Vagina (tissue), 2 donors: ENCODE measurements around the gene ZBTB32. TPM values are rescaled to one million over a fixed set of nuclear protein-coding genes. Genes with fewer than 3 reads are reported as not detected.

Experiments
- DNase-seq, 2 donors: peaks; one replicate each; pipeline ENCODE4 v3.0.0-alpha.2; 2017; ENCODE audit errors: extremely low spot score in 2 of 2
- H3K27ac ChIP-seq: fragments of 200-600 bp; sonication (generic); one replicate; pipeline ENCODE4 v1.5.1; 2019
- H3K27me3 ChIP-seq: fragments of 200-600 bp; sonication (generic); one replicate; pipeline ENCODE4 v1.5.1; 2019
- H3K36me3 ChIP-seq, 2 donors: fragments of 200-600 bp; sonication (generic); one replicate each; pipeline ENCODE4 v1.5.1; 2017 to 2019
- H3K4me1 ChIP-seq: fragments of 200-600 bp; sonication (generic); one replicate; pipeline ENCODE4 v1.5.1; 2019
- H3K4me3 ChIP-seq, 2 donors: fragments of 200-600 bp; sonication (generic); 1 replicate in 1 of 2; 2 replicates in 1 of 2; pipeline ENCODE4 v1.5.1; 2016 to 2019
- H3K9me3 ChIP-seq: fragments of 200-600 bp; sonication (generic); one replicate; pipeline ENCODE4 v1.5.1; 2019
- CTCF ChIP-seq, 3 experiments: fragments of 450-650 bp in 2 of 3; fragments of 200-600 bp in 1 of 3; sonication (generic) in 1 of 3; IDR thresholded peaks; one replicate each; pipeline ENCODE4 v1.5.1; 2017 to 2019; ENCODE audit warnings: antibody characterized with exemption in 3 of 3, mild to moderate bottlenecking in 2 of 3, moderate library complexity in 2 of 3
- POLR2A ChIP-seq, 2 donors: fragments of 450-650 bp; IDR thresholded peaks; one replicate each; pipeline ENCODE4 v1.6.1; 2017; ENCODE audit warnings: antibody characterized with exemption in 2 of 2, mild to moderate bottlenecking in 2 of 2, moderate library complexity in 2 of 2
- POLR2AphosphoS5 ChIP-seq, 2 donors: sonication (generic); formaldehyde crosslinking; IDR thresholded peaks; one replicate each; pipeline ENCODE4 v1.9.0; 2017; ENCODE audit warnings: antibody characterized with exemption in 2 of 2, mild to moderate bottlenecking in 2 of 2, low read depth in 1 of 2; ENCODE audit not compliant: insufficient read depth in 1 of 2
- intact Hi-C: fragments of 100-400 bp; cut with DNase I; formaldehyde crosslinking; loops from one replicate; pipeline ENCODE4 v1.15.1; 2023
- total RNA-seq: library from RNA; depleted of rRNA; stranded (reverse); fragments of >200 nt; gene quantifications from one replicate; pipeline ENCODE4 v1.2.3, GENCODE V29; 2016

ZBTB32 gene
- total RNA-seq, 1 donor from 2014 or later = not detected

GRCh38 chr19:35731779-35732405 is 27.5 kb downstream of the ZBTB32 start:
- no peak overlapping the region for H3K27ac ChIP-seq
- H3K9me3 ChIP-seq = no peaks in the 10 kb centered on the region
- H3K4me1 ChIP-seq = no peaks in the 10 kb centered on the region
- intact Hi-C loops = no loop called here
- H3K27me3 ChIP-seq = no peaks in the 10 kb centered on the region
- peaks cover 0 to 74% of the 10 kb centered on the region in 2 donors for H3K36me3 ChIP-seq
- no peak for DNase-seq
- H3K4me3 ChIP-seq = no peak overlapping the region
- no peak for TF ChIP-seq CTCF (IDR thresholded peaks at IDR 0.05)
- no peak for TF ChIP-seq POLR2AphosphoS5 (IDR thresholded peaks at IDR 0.05; ENCODE audit: insufficient read depth in 1 of 2, low read depth in 1 of 2)
- no peak for TF ChIP-seq POLR2A (IDR thresholded peaks at IDR 0.05)

- no peak for DNase-seq
- no peaks in the 10 kb centered on the region for H3K9me3 ChIP-seq
- intact Hi-C loops = no loop called here
- peaks cover 0 to 73% of the 10 kb centered on the region in 2 donors for H3K36me3 ChIP-seq
- no peak overlapping the region for H3K27ac ChIP-seq
- H3K4me3 ChIP-seq = no peak overlapping the region
- H3K4me1 ChIP-seq = no peaks in the 10 kb centered on the region
- H3K27me3 ChIP-seq = no peaks in the 10 kb centered on the region
- TF ChIP-seq CTCF (IDR thresholded peaks at IDR 0.05) (no peak), POLR2A (IDR thresholded peaks at IDR 0.05) (no peak), POLR2AphosphoS5 (IDR thresholded peaks at IDR 0.05; ENCODE audit: insufficient read depth in 1 of 2, low read depth in 1 of 2) (no peak)
Measured at GRCh38 chr19:35732540-35733179, 28.3 kb downstream of the ZBTB32 start.

GRCh38 chr19:35733180-35734125 is 29.1 kb downstream of the ZBTB32 start:
- peaks cover 0 to 73% of the 10 kb centered on the region in 2 donors for H3K36me3 ChIP-seq

GRCh38 chr19:35734273-35734672 is 29.9 kb downstream of the ZBTB32 start:
- DNase-seq = no peak
- Histone ChIP-seq H3K9me3 (no peaks in the 10 kb centered on the region), H3K27ac (no peak overlapping the region), H3K27me3 (no peaks in the 10 kb centered on the region), H3K4me1 (no peaks in the 10 kb centered on the region), H3K4me3 (no peak overlapping the region), H3K36me3 (peaks cover 0 to 70% of the 10 kb centered on the region in 2 donors)
- intact Hi-C loops = no loop called here
- no peak for TF ChIP-seq CTCF (IDR thresholded peaks at IDR 0.05)
- TF ChIP-seq POLR2A (IDR thresholded peaks at IDR 0.05) = no peak
- TF ChIP-seq POLR2AphosphoS5 (IDR thresholded peaks at IDR 0.05; ENCODE audit: insufficient read depth in 1 of 2, low read depth in 1 of 2) = no peak

More at GRCh38 chr19:35733180-35734125, 29.1 kb downstream of the ZBTB32 start:
- no peak for TF ChIP-seq CTCF (IDR thresholded peaks at IDR 0.05)
- TF ChIP-seq POLR2AphosphoS5 (IDR thresholded peaks at IDR 0.05; ENCODE audit: insufficient read depth in 1 of 2, low read depth in 1 of 2) = no peak
- TF ChIP-seq POLR2A (IDR thresholded peaks at IDR 0.05) = no peak
- no peak overlapping the region for H3K4me3 ChIP-seq
- H3K9me3 ChIP-seq = no peaks in the 10 kb centered on the region
- intact Hi-C loops = no loop called here
- no peak for DNase-seq
- no peaks in the 10 kb centered on the region for H3K27me3 ChIP-seq
- no peak overlapping the region for H3K27ac ChIP-seq
- no peaks in the 10 kb centered on the region for H3K4me1 ChIP-seq
